H1 (cell line): ENCODE measurements around the gene PXT1. TPM values are rescaled to one million over a fixed set of nuclear protein-coding genes. Genes with fewer than 3 reads are reported as not detected.

ENCODE experiments used
- CTCF ChIA-PET: fragments of 300-600 bp; sonication (Branson Sonifier 250); formaldehyde crosslinking; loops from one replicate; lab custom pipeline; 2021; ENCODE audit not compliant: partially characterized antibody; lab: Charles Lee
- POLR2A ChIA-PET: fragments of 300-600 bp; sonication (Branson Sonifier 250); formaldehyde crosslinking; loops from one replicate; lab custom pipeline; 2021; ENCODE audit warnings: inconsistent platforms; ENCODE audit not compliant: partially characterized antibody; lab: Charles Lee
- DNase-seq, 2 experiments: peaks; one replicate each; pipeline versions ENCODE4 v3.0.0 to v3.0.0-alpha.2; 2010 to 2022; ENCODE audit warnings: low spot score in 2 of 2, low read depth in 1 of 2, mixed read lengths in 1 of 2
- FAIRE-seq: peaks from 2 replicates; lab custom pipeline; 2011; peaks lifted over from hg19 to GRCh38; lab: Jason Lieb, UNC
- H2AFZ ChIP-seq: 2 replicates; pipeline ENCODE4 v1.8.1; 2012; ENCODE audit warnings: low read length, inconsistent platforms
- H2AK5ac ChIP-seq: 2 replicates; pipeline ENCODE4 v1.6.1; 2013; ENCODE audit warnings: low read depth, low read length
- H2BK120ac ChIP-seq: replicated peaks from 2 replicates; pipeline ENCODE3; 2013; ENCODE audit warnings: low read depth, low read length, inconsistent platforms
- H2BK12ac ChIP-seq: 2 replicates; pipeline ENCODE4 v1.6.1; 2013; ENCODE audit warnings: low read depth, low read length
- H2BK15ac ChIP-seq: 2 replicates; pipeline ENCODE4 v1.6.1; 2013; ENCODE audit warnings: low read length
- H2BK20ac ChIP-seq: 2 replicates; pipeline ENCODE4 v1.6.1; 2013; ENCODE audit warnings: low read length
- H2BK5ac ChIP-seq: 2 replicates; pipeline ENCODE4 v1.6.1; 2013; ENCODE audit warnings: low read depth, low read length
- H3K14ac ChIP-seq: 2 replicates; pipeline ENCODE4 v1.6.1; 2013; ENCODE audit warnings: inconsistent platforms; ENCODE audit not compliant: insufficient read length
- H3K18ac ChIP-seq: 2 replicates; pipeline ENCODE4 v1.6.1; 2013; ENCODE audit warnings: low read length; ENCODE audit errors: extremely low read depth
- H3K23ac ChIP-seq: 2 replicates; pipeline ENCODE4 v1.6.1; 2013; ENCODE audit warnings: inconsistent platforms; ENCODE audit not compliant: insufficient read length
- H3K23me2 ChIP-seq: 2 replicates; pipeline ENCODE4 v1.6.1; 2013; ENCODE audit warnings: low read depth, low read length
- H3K27ac ChIP-seq: 2 replicates; pipeline ENCODE4 v1.6.1; 2011; ENCODE audit warnings: low read depth, low read length, inconsistent platforms
- H3K27me3 ChIP-seq, 4 experiments: replicated peaks in 1 of 4; 1 replicate in 1 of 4; 2 replicates in 3 of 4; pipeline versions ENCODE4 v1.6.1 to v1.8.1; 2011 to 2013; ENCODE audit warnings: low read length in 3 of 4, mild to moderate bottlenecking in 3 of 4, inconsistent platforms in 2 of 4, mixed read lengths in 2 of 4, moderate library complexity in 1 of 4; ENCODE audit not compliant: control insufficient read depth in 3 of 4, insufficient read depth in 3 of 4; ENCODE audit errors: extremely low read depth in 1 of 4
- H3K36me3 ChIP-seq, 4 experiments: 2 replicates each; pipeline versions ENCODE4 v1.6.1 to v1.8.1; 2011 to 2013; ENCODE audit warnings: mild to moderate bottlenecking in 4 of 4, low read length in 3 of 4, moderate library complexity in 2 of 4, control low read depth in 1 of 4, inconsistent platforms in 1 of 4; ENCODE audit not compliant: insufficient read depth in 4 of 4, control insufficient read depth in 2 of 4
- H3K4ac ChIP-seq: replicated peaks from 2 replicates; pipeline ENCODE3; 2013; ENCODE audit warnings: low read length, low read depth, mixed read lengths, inconsistent platforms; ENCODE audit not compliant: insufficient read length
- H3K4me1 ChIP-seq, 4 experiments: replicated peaks in 1 of 4; 1 replicate in 1 of 4; 2 replicates in 3 of 4; pipeline versions ENCODE4 v1.6.1 to v1.8.1; 2011 to 2013; ENCODE audit warnings: low read length in 3 of 4, inconsistent platforms in 2 of 4, mixed read lengths in 1 of 4; ENCODE audit not compliant: insufficient read depth in 4 of 4, control insufficient read depth in 3 of 4
- H3K4me2 ChIP-seq, 2 experiments: 2 replicates each; pipeline versions ENCODE4 v1.6.1 to v1.8.1; 2011 to 2013; ENCODE audit warnings: low read depth in 2 of 2, low read length in 2 of 2, control low read depth in 1 of 2, inconsistent platforms in 1 of 2, mild to moderate bottlenecking in 1 of 2; ENCODE audit not compliant: insufficient read depth in 1 of 2
- H3K4me3 ChIP-seq, 4 experiments: fragments of 200-600, 300-600 bp in 1 of 4; sonication (generic), shearing (Covaris generic), sonication (Bioruptor Twin) in 1 of 4; 2 replicates each; pipeline versions ENCODE4 v1.5.1 to v1.8.1; 2011 to 2016; ENCODE audit warnings: low read length in 4 of 4, low read depth in 3 of 4, control low read depth in 2 of 4, inconsistent platforms in 2 of 4, mild to moderate bottlenecking in 2 of 4, mixed read lengths in 1 of 4, moderate library complexity in 1 of 4; ENCODE audit not compliant: insufficient read depth in 2 of 4; ENCODE audit errors: extremely low read depth in 1 of 4
- H3K56ac ChIP-seq: replicated peaks from 2 replicates; pipeline ENCODE3; 2013; ENCODE audit warnings: low read depth, mild to moderate bottlenecking, mixed read lengths, low read length, inconsistent platforms; ENCODE audit not compliant: insufficient read length
- H3K79me1 ChIP-seq: 2 replicates; pipeline ENCODE4 v1.6.1; 2013; ENCODE audit warnings: low read depth, low read length, control low read depth
- H3K79me2 ChIP-seq, 2 experiments: 2 replicates each; pipeline versions ENCODE4 v1.6.1 to v1.8.1; 2012 to 2013; ENCODE audit warnings: low read length in 2 of 2, mild to moderate bottlenecking in 2 of 2, inconsistent platforms in 1 of 2; ENCODE audit not compliant: insufficient read depth in 2 of 2, control insufficient read depth in 1 of 2
- H3K9ac ChIP-seq, 4 experiments: replicated peaks in 1 of 4; 1 replicate in 1 of 4; 2 replicates in 3 of 4; pipeline versions ENCODE4 v1.6.1 to v1.8.1; 2011 to 2013; ENCODE audit warnings: low read depth in 3 of 4, low read length in 3 of 4, control low read depth in 2 of 4, mild to moderate bottlenecking in 2 of 4, moderate library complexity in 2 of 4, inconsistent platforms in 1 of 4; ENCODE audit errors: extremely low read depth in 1 of 4
- H3K9me3 ChIP-seq, 2 experiments: 2 replicates each; pipeline versions ENCODE4 v1.6.1 to v1.8.1; 2012 to 2013; ENCODE audit warnings: mild to moderate bottlenecking in 2 of 2, moderate library complexity in 2 of 2, control low read depth in 1 of 2, inconsistent platforms in 1 of 2, low read depth in 1 of 2, low read length in 1 of 2, mixed read lengths in 1 of 2; ENCODE audit not compliant: insufficient read depth in 2 of 2
- H4K20me1 ChIP-seq, 2 experiments: replicated peaks in 1 of 2; 2 replicates each; pipeline versions ENCODE3 to v1.8.1; 2011 to 2013; ENCODE audit warnings: inconsistent platforms in 2 of 2, low read length in 2 of 2, mild to moderate bottlenecking in 1 of 2; ENCODE audit not compliant: insufficient read depth in 2 of 2, control insufficient read depth in 1 of 2
- H4K5ac ChIP-seq: 2 replicates; pipeline ENCODE4 v1.6.1; 2013; ENCODE audit warnings: low read length, low read depth, mixed read lengths, inconsistent platforms; ENCODE audit not compliant: insufficient read length
- H4K8ac ChIP-seq: 2 replicates; pipeline ENCODE4 v1.8.0; 2013; ENCODE audit warnings: mild to moderate bottlenecking, moderate library complexity, low read length, inconsistent platforms; ENCODE audit not compliant: insufficient read depth; ENCODE audit errors: extremely low read depth
- H4K91ac ChIP-seq: replicated peaks from 2 replicates; pipeline ENCODE3; 2013; ENCODE audit warnings: low read length, mixed read lengths, inconsistent platforms; ENCODE audit not compliant: insufficient read length
- CBX8 ChIP-seq: fragments of 300-800, 300-1000 bp; sonication (generic); IDR thresholded peaks from 2 replicates; pipeline ENCODE4 v1.7.1; 2016; ENCODE audit warnings: low read depth, low read length, borderline replicate concordance
- NANOG ChIP-seq: IDR thresholded peaks from 2 replicates; pipeline ENCODE4 v1.6.1; 2011; ENCODE audit warnings: low read length, low read depth, mild to moderate bottlenecking, inconsistent platforms; ENCODE audit not compliant: insufficient read depth, poor library complexity, severe bottlenecking
- PHF8 ChIP-seq: fragments of 200-600 bp; sonication (generic); conservative IDR thresholded peaks from 2 replicates; pipeline ENCODE4 v1.7.1; 2012; ENCODE audit warnings: low read depth, mild to moderate bottlenecking, inconsistent platforms, low read length, moderate library complexity
- TAF7 ChIP-seq: optimal IDR thresholded peaks from 2 replicates; pipeline ENCODE3; 2011; ENCODE audit warnings: low read depth, mild to moderate bottlenecking, inconsistent platforms, low read length, moderate library complexity, borderline replicate concordance
- TEAD4 ChIP-seq: IDR thresholded peaks from 2 replicates; pipeline ENCODE4 v1.6.1; 2012; ENCODE audit warnings: low read depth, low read length, inconsistent platforms, mixed read lengths
- WGBS, 2 experiments: shearing (Covaris generic) in 1 of 2; methylation state at CpG; one replicate each; pipeline versions ENCODE4 v1.1.6 to v1.1.7; 2013 to 2015; ENCODE audit warnings: low lambda C conversion rate in 2 of 2, mixed read lengths in 2 of 2, inconsistent platforms in 1 of 2, low coverage in 1 of 2, missing lambda C conversion rate in 1 of 2; ENCODE audit not compliant: insufficient replicate concordance in 2 of 2, insufficient coverage in 1 of 2, insufficient read length in 1 of 2; ENCODE audit errors: extremely low coverage in 1 of 2, missing lambda C conversion rate in 1 of 2; 5-methylcytosine and 5-hydroxymethylcytosine counted together
- polyA plus RNA-seq, 7 experiments: library from polyadenylated mRNA; depleted of rRNA in 3 of 7; stranded (reverse) in 5 of 7; unstranded in 2 of 7; fragments of >200 nt in 5 of 7; fragments of 200-250 nt in 2 of 7; gene quantifications; 1 replicate in 5 of 7; 2 replicates in 1 of 7; 4 replicates in 1 of 7; pipeline versions ENCODE4 v1.2.1 to v1.2.3, GENCODE V29; 2011 to 2013; ENCODE audit warnings: missing spikeins in 2 of 7, mixed read lengths in 2 of 7
- total RNA-seq: library from RNA; stranded (reverse); fragmentation: NEBNext Ultra II Directional; extraction: Animal tissue kit (Norgen Biotek cat#: 25700); gene quantifications from 2 replicates; pipeline ENCODE4 v1.2.1, GENCODE V29; 2021
- TF ChIP-seq, protein P1 (sequence below): IDR thresholded peaks from 2 replicates; pipeline ENCODE4 v1.6.1; 2011; ENCODE audit warnings: low read length, improper control_type of control experiment

PXT1 gene
- total and polyA plus RNA-seq, 2 of the 8 experiments (the other 6 are each of a cell fraction or from before 2014, with no cell fraction given) = 0.06 TPM; not detected in 1

DNA sequence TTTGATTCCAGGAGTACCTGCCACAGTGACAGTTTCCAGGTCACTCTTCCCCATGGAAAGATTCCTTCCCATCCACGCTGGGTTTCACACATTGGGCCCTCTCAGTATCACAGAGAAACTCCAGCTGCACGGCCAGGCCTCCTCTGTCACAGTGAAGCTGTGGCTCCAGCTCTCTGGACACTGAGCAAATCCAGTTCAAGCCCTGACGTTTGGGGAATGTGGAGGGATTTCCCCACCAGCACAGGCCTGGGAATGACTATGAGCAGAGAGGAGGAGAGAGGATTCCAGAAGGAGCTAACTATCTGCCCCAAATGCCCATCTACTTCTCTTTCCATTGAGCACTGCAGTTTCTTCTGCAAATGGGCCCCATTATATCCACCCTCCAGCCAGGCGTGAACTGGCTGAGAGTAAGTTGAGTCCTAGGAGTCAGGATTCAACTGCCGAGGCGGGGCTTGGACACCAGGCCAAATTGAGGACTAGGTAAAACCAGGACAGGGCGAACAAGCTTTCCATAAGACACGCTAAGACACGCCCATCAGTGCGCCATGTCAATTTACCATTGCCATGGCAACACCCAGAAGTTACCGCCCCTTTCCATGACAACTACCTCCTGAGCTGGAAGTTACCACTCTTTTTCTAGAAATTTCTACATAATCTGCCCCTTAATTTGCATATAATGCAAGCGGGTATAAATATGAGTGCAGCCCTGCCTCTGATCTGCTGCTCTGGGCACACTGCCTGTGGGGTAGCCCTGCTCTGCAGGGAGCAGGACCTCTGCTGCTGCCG, 96.8 kb downstream of the PXT1 start:
- no peaks in the 10 kb centered on the region for H3K79me1 ChIP-seq
- H4K20me1 ChIP-seq = no peaks in the 10 kb centered on the region
- H2BK120ac ChIP-seq = no peak overlapping the region
- H3K14ac ChIP-seq = no peak overlapping the region
- no peaks in the 10 kb centered on the region; a peak in 2 of 7 replicates for H3K27me3 ChIP-seq
- 83% methylated on average over 12 of the region's 13 CpGs; no CpG with 5 or more reads in 1 of the 2 experiments for WGBS, 2 experiments
- no peaks in the 10 kb centered on the region for H3K36me3 ChIP-seq
- H3K4me1 ChIP-seq = no peaks in the 10 kb centered on the region
- H3K4me3 ChIP-seq = no peak overlapping the region
- H3K4ac ChIP-seq = no peak overlapping the region
- ChIA-PET POLR2A (interaction anchor here (0.6 to 1.6 kb wide), 4 partner anchors 10 to 89 kb away, joined by 3 read pairs; no protein-coding TSS in a partner anchor), CTCF (interaction anchor here (0.6 to 4.0 kb wide), 7 partner anchors 12 to 778 kb away, joined by 3 to 47 read pairs (median 4); no protein-coding TSS in a partner anchor)
- no peaks in the 10 kb centered on the region for H3K9me3 ChIP-seq
- FAIRE-seq (no peak), DNase-seq (peak in 1 of 2 experiments; percentile 57)
- no peak overlapping the region; the same call in 1 of the 2 replicates for H3K18ac ChIP-seq
- no peak overlapping the region for H2BK5ac ChIP-seq
- H3K56ac ChIP-seq = no peak overlapping the region
- H3K23ac ChIP-seq = no peak overlapping the region
- no peaks in the 10 kb centered on the region for H3K79me2 ChIP-seq
- peaks cover under 1% of the 10 kb centered on the region; the same call in 1 of the 2 replicates for H3K23me2 ChIP-seq
- H2AFZ ChIP-seq = peak overlapping the region; percentile 30
- no peak overlapping the region for H3K9ac ChIP-seq
- H2BK15ac ChIP-seq = 0 out of 2 replicates have a peak overlapping the region, but pooled peaks have one; percentile 46
- H3K27ac ChIP-seq = no peak overlapping the region
- H2BK12ac ChIP-seq = no peak overlapping the region
- no peak overlapping the region for H2AK5ac ChIP-seq
- H4K5ac ChIP-seq = no peak overlapping the region
- no peak overlapping the region for H2BK20ac ChIP-seq
- H3K4me2 ChIP-seq = no peak overlapping the region
- no peak overlapping the region for H4K91ac ChIP-seq
- no peak overlapping the region for H4K8ac ChIP-seq
- TF ChIP-seq CBX8 (no peak), TAF7 (no peak), PHF8 (no peak), NANOG (no peak), TEAD4 (no peak)
- TF ChIP-seq, protein P1, sequence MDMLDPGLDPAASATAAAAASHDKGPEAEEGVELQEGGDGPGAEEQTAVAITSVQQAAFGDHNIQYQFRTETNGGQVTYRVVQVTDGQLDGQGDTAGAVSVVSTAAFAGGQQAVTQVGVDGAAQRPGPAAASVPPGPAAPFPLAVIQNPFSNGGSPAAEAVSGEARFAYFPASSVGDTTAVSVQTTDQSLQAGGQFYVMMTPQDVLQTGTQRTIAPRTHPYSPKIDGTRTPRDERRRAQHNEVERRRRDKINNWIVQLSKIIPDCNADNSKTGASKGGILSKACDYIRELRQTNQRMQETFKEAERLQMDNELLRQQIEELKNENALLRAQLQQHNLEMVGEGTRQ = no peak
